Keratinocyte (primary cell): ENCODE measurements around the gene CRADD. TPM values are rescaled to one million over a fixed set of nuclear protein-coding genes. Genes with fewer than 3 reads are reported as not detected.

Experiments
- DNase-seq: peaks from one replicate; pipeline ENCODE4 v3.0.0-alpha.2; 2011; ENCODE audit warnings: low read depth, missing footprints, low spot score
- FAIRE-seq: peaks from 2 replicates; lab custom pipeline; 2011; peaks lifted over from hg19 to GRCh38; lab: Jason Lieb, UNC
- H2AFZ ChIP-seq: 2 replicates; pipeline ENCODE4 v1.6.0; 2012; ENCODE audit warnings: low read length, control low read depth, inconsistent platforms; ENCODE audit not compliant: control insufficient read depth
- H3K27ac ChIP-seq: 2 replicates; pipeline ENCODE4 v1.5.1; 2011; ENCODE audit warnings: low read length; ENCODE audit not compliant: control insufficient read depth, insufficient read depth
- H3K27me3 ChIP-seq: 3 replicates; pipeline ENCODE4 v1.6.0; 2011; ENCODE audit warnings: low read length; ENCODE audit not compliant: control insufficient read depth, insufficient read depth; ENCODE audit errors: extremely low read depth
- H3K36me3 ChIP-seq, 2 experiments: 2 replicates in 1 of 2; 3 replicates in 1 of 2; pipeline ENCODE4 v1.5.1; 2011; ENCODE audit warnings: low read length in 2 of 2, mild to moderate bottlenecking in 1 of 2; ENCODE audit not compliant: control insufficient read depth in 2 of 2, insufficient read depth in 2 of 2; ENCODE audit errors: extremely low read depth in 1 of 2
- H3K4me1 ChIP-seq: 3 replicates; pipeline ENCODE4 v1.5.1; 2011; ENCODE audit warnings: low read length; ENCODE audit not compliant: control insufficient read depth, insufficient read depth; ENCODE audit errors: extremely low read depth
- H3K4me2 ChIP-seq: 3 replicates; pipeline ENCODE4 v1.6.0; 2011; ENCODE audit warnings: low read depth, low read length; ENCODE audit not compliant: control insufficient read depth, insufficient read depth; ENCODE audit errors: extremely low read depth
- H3K4me3 ChIP-seq, 3 experiments: fragments of 200-600 bp in 1 of 3; sonication (generic) in 1 of 3; 2 replicates in 2 of 3; 3 replicates in 1 of 3; pipeline ENCODE4 v1.5.1; 2011 to 2016; ENCODE audit warnings: low read length in 3 of 3, mild to moderate bottlenecking in 3 of 3, control low read depth in 2 of 3, inconsistent platforms in 1 of 3, low read depth in 1 of 3, mixed read lengths in 1 of 3, mixed run types in 1 of 3, moderate library complexity in 1 of 3; ENCODE audit not compliant: control insufficient read depth in 2 of 3, insufficient read depth in 2 of 3; ENCODE audit errors: extremely low read depth in 1 of 3
- H3K79me2 ChIP-seq: 2 replicates; pipeline ENCODE4 v1.6.0; 2012; ENCODE audit warnings: low read length; ENCODE audit not compliant: control insufficient read depth, insufficient read depth
- H3K9ac ChIP-seq: 3 replicates; pipeline ENCODE4 v1.6.0; 2011; ENCODE audit warnings: low read length; ENCODE audit not compliant: control insufficient read depth, insufficient read depth; ENCODE audit errors: extremely low read depth
- H3K9me1 ChIP-seq: 3 replicates; pipeline ENCODE4 v1.6.0; 2011; ENCODE audit warnings: low read length; ENCODE audit not compliant: control insufficient read depth, insufficient read depth; ENCODE audit errors: extremely low read depth
- H3K9me3 ChIP-seq: 2 replicates; pipeline ENCODE4 v1.5.1; 2012; ENCODE audit warnings: low read depth, low read length; ENCODE audit not compliant: control insufficient read depth
- H4K20me1 ChIP-seq: 3 replicates; pipeline ENCODE4 v1.6.0; 2011; ENCODE audit warnings: low read length; ENCODE audit not compliant: control insufficient read depth, insufficient read depth; ENCODE audit errors: extremely low read depth
- CTCF ChIP-seq, 3 experiments: IDR thresholded peaks in 1 of 3; conservative IDR thresholded peaks in 1 of 3; optimal IDR thresholded peaks in 1 of 3; 2 replicates in 2 of 3; 3 replicates in 1 of 3; pipeline versions ENCODE3 to v1.5.1; 2011; ENCODE audit warnings: low read length in 3 of 3, mild to moderate bottlenecking in 3 of 3, moderate library complexity in 2 of 3, control low read depth in 1 of 3, inconsistent platforms in 1 of 3; ENCODE audit not compliant: insufficient read depth in 2 of 3; ENCODE audit errors: extremely low read depth in 1 of 3
- EZH2 ChIP-seq: IDR thresholded peaks from one replicate; pipeline ENCODE4 v1.6.1; 2012; ENCODE audit warnings: inconsistent platforms, mild to moderate bottlenecking, low read length, moderate library complexity
- dilution Hi-C: fragments of 300-500 bp; cut with MboI; formaldehyde crosslinking; loops from one replicate; pipeline ENCODE4 v1.7.0; 2020; ENCODE audit warnings: low sequenced_read_pairs; ENCODE audit not compliant: extremely low pct_ligation_motif_present
- polyA plus RNA-seq, 5 experiments: library from polyadenylated mRNA; depleted of rRNA in 3 of 5; stranded (reverse) in 3 of 5; stranded (forward) in 1 of 5; unstranded in 1 of 5; fragments of >200 nt; gene quantifications; 1 replicate in 1 of 5; 2 replicates in 3 of 5; 3 replicates in 1 of 5; pipeline versions ENCODE4 v1.2.1 to v1.2.3, GENCODE V29; 2011 to 2012; ENCODE audit warnings: missing spikeins in 2 of 5, low read depth in 1 of 5, low replicate concordance in 1 of 5

The CRADD gene
- polyA plus RNA-seq, 1 donor (not counting 4 experiments of a cell fraction or from before 2014, with no cell fraction given): 11.2 TPM

- no peaks in the 10 kb centered on the region for H3K79me2 ChIP-seq
- H3K9me1 ChIP-seq: no peaks in the 10 kb centered on the region
- H3K9ac ChIP-seq: no peak overlapping the region
- H3K4me3 ChIP-seq: no peak overlapping the region
- H3K4me1 ChIP-seq: no peaks in the 10 kb centered on the region
- no peak overlapping the region for H3K27ac ChIP-seq
- H3K27me3 ChIP-seq: no peaks in the 10 kb centered on the region
- TF ChIP-seq CTCF (optimal IDR thresholded peaks at IDR 0.05 in 1 of 3, IDR thresholded peaks at IDR 0.05 in 1 of 3, conservative IDR thresholded peaks at IDR 0.05 in 1 of 3; ENCODE audit: extremely low read depth in 1 of 3, insufficient read depth in 2 of 3, low read length in 3 of 3) (no peak), EZH2 (no peak)
- no peaks in the 10 kb centered on the region for H3K36me3 ChIP-seq
- dilution Hi-C loops: no loop called here
- FAIRE-seq (no peak), DNase-seq (no peak)
- H3K9me3 ChIP-seq: peaks cover 2% of the 10 kb centered on the region
- H3K4me2 ChIP-seq: no peak overlapping the region
- H2AFZ ChIP-seq: no peak overlapping the region
- no peaks in the 10 kb centered on the region for H4K20me1 ChIP-seq
These were observed 80.9 kb downstream of the CRADD start for GRCh38 chr12:93757792-93758694.

- Histone ChIP-seq H3K4me3 (no peak overlapping the region), H3K9me1 (no peaks in the 10 kb centered on the region), H3K27ac (no peak overlapping the region), H3K27me3 (no peaks in the 10 kb centered on the region), H3K4me1 (no peaks in the 10 kb centered on the region), H3K9me3 (peaks cover 2% of the 10 kb centered on the region), H2AFZ (no peak overlapping the region), H3K4me2 (no peak overlapping the region), H3K9ac (no peak overlapping the region), H3K79me2 (no peaks in the 10 kb centered on the region), H4K20me1 (no peaks in the 10 kb centered on the region), H3K36me3 (no peaks in the 10 kb centered on the region)
- DNase-seq (no peak), FAIRE-seq (no peak)
- dilution Hi-C loops: no loop called here
- TF ChIP-seq EZH2: no peak
- TF ChIP-seq CTCF (optimal IDR thresholded peaks at IDR 0.05 in 1 of 3, IDR thresholded peaks at IDR 0.05 in 1 of 3, conservative IDR thresholded peaks at IDR 0.05 in 1 of 3; ENCODE audit: extremely low read depth in 1 of 3, insufficient read depth in 2 of 3, low read length in 3 of 3): no peak
These were observed 81.7 kb downstream of the CRADD start for GRCh38 chr12:93758801-93759373.
